HEK293 (cell line): Measurements from ENCODE around the gene HES1.
A peak's percentile ranks its signal among the peaks of the same experiment; 100 is the strongest.

Source experiments
- GLIS2 ChIP-seq: fragments of 450-650 bp; formaldehyde crosslinking; IDR thresholded peaks from 2 replicates; pipeline ENCODE4 v1.5.1; 2016; ENCODE audit warnings: missing biosample characterization, missing genetic modification characterization
- HOXC10 ChIP-seq: sonication (generic); formaldehyde crosslinking; IDR thresholded peaks from 2 replicates; pipeline ENCODE4 v1.8.1; 2023; ENCODE audit warnings: mild to moderate bottlenecking, missing genetic modification reagents
- IKZF3 ChIP-seq: fragments of 450-650 bp; IDR thresholded peaks from 2 replicates; pipeline ENCODE4 v1.5.0; 2018; ENCODE audit warnings: missing biosample characterization, mild to moderate bottlenecking, missing genetic modification characterization, moderate library complexity
- RBAK ChIP-seq: fragments of 450-650 bp; formaldehyde crosslinking; IDR thresholded peaks from 2 replicates; pipeline ENCODE4 v1.5.1; 2016; ENCODE audit warnings: missing biosample characterization, missing genetic modification characterization
- SCRT1 ChIP-seq: fragments of 450-650 bp; formaldehyde crosslinking; IDR thresholded peaks from 2 replicates; pipeline ENCODE4 v1.5.1; 2016; ENCODE audit warnings: missing biosample characterization, missing genetic modification characterization, borderline replicate concordance
- SP3 ChIP-seq: fragments of 450-650 bp; formaldehyde crosslinking; IDR thresholded peaks from 2 replicates; pipeline ENCODE4 v1.5.1; 2016; ENCODE audit warnings: missing biosample characterization, missing genetic modification characterization
- ZBTB17 ChIP-seq: fragments of 450-650 bp; formaldehyde crosslinking; IDR thresholded peaks from 2 replicates; pipeline ENCODE4 v1.5.1; 2016; ENCODE audit warnings: missing biosample characterization, missing genetic modification characterization
- ZBTB8A ChIP-seq: fragments of 450-650 bp; formaldehyde crosslinking; IDR thresholded peaks from 2 replicates; pipeline ENCODE4 v1.5.1; 2016; ENCODE audit warnings: missing biosample characterization, missing genetic modification characterization
- ZFP69B ChIP-seq: fragments of 450-650 bp; formaldehyde crosslinking; IDR thresholded peaks from 2 replicates; pipeline ENCODE4 v1.5.1; 2016; ENCODE audit warnings: missing biosample characterization, missing genetic modification characterization
- ZNF112 ChIP-seq: fragments of 450-650 bp; formaldehyde crosslinking; IDR thresholded peaks from 2 replicates; pipeline ENCODE4 v1.5.0; 2017; ENCODE audit warnings: missing biosample characterization, missing genetic modification characterization
- ZNF132 ChIP-seq: fragments of 450-650 bp; formaldehyde crosslinking; IDR thresholded peaks from 2 replicates; pipeline ENCODE4 v1.5.1; 2017; ENCODE audit warnings: missing biosample characterization, missing genetic modification characterization, borderline replicate concordance
- ZNF169 ChIP-seq: fragments of 450-650 bp; formaldehyde crosslinking; IDR thresholded peaks from 2 replicates; pipeline ENCODE4 v1.5.1; 2016; ENCODE audit warnings: missing biosample characterization, missing genetic modification characterization
- ZNF2 ChIP-seq: fragments of 450-650 bp; formaldehyde crosslinking; IDR thresholded peaks from 2 replicates; pipeline ENCODE4 v1.5.1; 2016; ENCODE audit warnings: missing biosample characterization, missing genetic modification characterization
- ZNF211 ChIP-seq: fragments of 450-650 bp; formaldehyde crosslinking; IDR thresholded peaks from 2 replicates; pipeline ENCODE4 v1.5.1; 2016; ENCODE audit warnings: low read depth, missing biosample characterization, missing genetic modification characterization
- ZNF24 ChIP-seq: fragments of 450-650 bp; formaldehyde crosslinking; IDR thresholded peaks from 2 replicates; pipeline ENCODE4 v1.5.1; 2016; ENCODE audit warnings: missing biosample characterization, missing genetic modification characterization
- ZNF423 ChIP-seq: fragments of 450-650 bp; formaldehyde crosslinking; IDR thresholded peaks from 2 replicates; pipeline ENCODE4 v1.5.1; 2016; ENCODE audit warnings: missing biosample characterization, missing genetic modification characterization
- ZNF501 ChIP-seq: fragments of 450-650 bp; formaldehyde crosslinking; IDR thresholded peaks from 2 replicates; pipeline ENCODE4 v1.5.1; 2016; ENCODE audit warnings: missing biosample characterization, missing genetic modification characterization
- ZNF548 ChIP-seq: fragments of 450-650 bp; formaldehyde crosslinking; IDR thresholded peaks from 2 replicates; pipeline ENCODE4 v1.5.1; 2016; ENCODE audit warnings: missing biosample characterization, missing genetic modification characterization
- ZNF571 ChIP-seq: fragments of 450-650 bp; formaldehyde crosslinking; IDR thresholded peaks from 2 replicates; pipeline ENCODE4 v1.5.0; 2017; ENCODE audit warnings: missing biosample characterization, missing genetic modification characterization
- ZNF596 ChIP-seq: fragments of 450-650 bp; IDR thresholded peaks from 2 replicates; pipeline ENCODE4 v1.5.0; 2018; ENCODE audit warnings: missing biosample characterization, mild to moderate bottlenecking, missing genetic modification characterization, moderate library complexity
- ZNF654 ChIP-seq: fragments of 450-650 bp; formaldehyde crosslinking; IDR thresholded peaks from 2 replicates; pipeline ENCODE4 v1.5.1; 2016; ENCODE audit warnings: low read depth, missing biosample characterization, missing genetic modification characterization
- ZNF664 ChIP-seq: fragments of 450-650 bp; formaldehyde crosslinking; IDR thresholded peaks from 2 replicates; pipeline ENCODE4 v1.5.1; 2016; ENCODE audit warnings: missing biosample characterization, missing genetic modification characterization
- ZNF747 ChIP-seq: fragments of 450-650 bp; formaldehyde crosslinking; IDR thresholded peaks from 2 replicates; pipeline ENCODE4 v1.5.1; 2016; ENCODE audit warnings: missing biosample characterization, missing genetic modification characterization
- ZNF792 ChIP-seq: fragments of 450-650 bp; formaldehyde crosslinking; IDR thresholded peaks from 2 replicates; pipeline ENCODE4 v1.5.1; 2016; ENCODE audit warnings: missing biosample characterization, missing genetic modification characterization
- TF ChIP-seq, protein P1 (sequence below): fragments of 450-650 bp; formaldehyde crosslinking; IDR thresholded peaks from 2 replicates; pipeline ENCODE4 v1.5.1; 2016; ENCODE audit warnings: missing biosample characterization, missing genetic modification characterization
- TF ChIP-seq, protein P2 (sequence below): fragments of 450-650 bp; formaldehyde crosslinking; IDR thresholded peaks from 2 replicates; pipeline ENCODE4 v1.5.1; 2016; ENCODE audit warnings: missing biosample characterization, missing genetic modification characterization
- TF ChIP-seq, protein P3 (sequence below): fragments of 450-650 bp; formaldehyde crosslinking; IDR thresholded peaks from 2 replicates; pipeline ENCODE4 v1.5.1; 2016; ENCODE audit warnings: missing biosample characterization, missing genetic modification characterization
- TF ChIP-seq, protein P4 (sequence below): fragments of 450-650 bp; formaldehyde crosslinking; IDR thresholded peaks from 2 replicates; pipeline ENCODE4 v1.5.1; 2016; ENCODE audit warnings: missing biosample characterization, missing genetic modification characterization

Gene HES1

DNA sequence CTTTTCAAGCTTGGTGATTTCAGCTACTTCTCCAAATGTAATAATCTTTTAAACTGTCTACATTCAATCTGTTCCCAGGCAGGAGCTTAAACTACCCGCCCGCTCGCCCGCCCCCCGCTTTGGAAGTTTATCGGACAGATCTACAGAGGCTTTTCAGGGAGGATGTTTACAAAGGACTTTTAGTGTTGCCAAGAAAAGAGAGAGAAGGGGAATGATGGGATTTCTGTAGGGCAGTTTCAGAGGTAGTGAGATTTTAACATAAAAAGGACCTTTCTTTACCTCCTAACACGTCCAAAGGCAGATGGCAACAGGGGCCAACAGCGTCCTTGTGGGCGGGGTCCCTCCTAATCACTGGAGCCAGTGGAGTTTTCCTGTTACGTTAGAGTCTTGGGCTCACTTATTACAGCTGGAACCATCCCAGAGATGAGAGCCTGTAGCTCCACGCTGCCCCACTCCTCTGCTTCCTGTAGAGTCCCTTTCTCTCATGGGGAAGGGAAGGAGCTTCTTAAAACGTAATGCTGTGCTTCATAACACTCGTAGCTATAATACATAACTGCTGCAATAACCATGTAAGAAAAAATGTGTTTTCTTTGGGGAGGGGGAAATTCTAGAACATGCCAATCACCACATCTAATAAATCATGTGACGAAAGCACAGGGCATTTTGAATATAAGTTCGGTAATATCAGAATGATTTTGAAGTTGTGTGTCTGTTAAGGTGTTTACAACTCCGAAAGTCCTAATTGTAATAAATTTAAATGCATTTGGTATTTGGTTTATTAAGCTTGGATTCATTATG lies 30.9 kb downstream of the HES1 start (continued):
- TF ChIP-seq, protein P1, sequence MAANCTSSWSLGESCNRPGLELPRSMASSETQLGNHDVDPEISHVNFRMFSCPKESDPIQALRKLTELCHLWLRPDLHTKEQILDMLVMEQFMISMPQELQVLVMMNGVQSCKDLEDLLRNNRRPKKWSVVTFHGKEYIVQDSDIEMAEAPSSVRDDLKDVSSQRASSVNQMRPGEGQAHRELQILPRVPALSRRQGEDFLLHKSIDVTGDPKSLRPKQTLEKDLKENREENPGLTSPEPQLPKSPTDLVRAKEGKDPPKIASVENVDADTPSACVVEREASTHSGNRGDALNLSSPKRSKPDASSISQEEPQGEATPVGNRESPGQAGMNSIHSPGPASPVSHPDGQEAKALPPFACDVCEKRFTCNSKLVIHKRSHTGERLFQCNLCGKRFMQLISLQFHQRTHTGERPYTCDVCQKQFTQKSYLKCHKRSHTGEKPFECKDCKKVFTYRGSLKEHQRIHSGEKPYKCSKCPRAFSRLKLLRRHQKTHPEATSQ (tag by site-specific recombination): no peak
- no peak for TF ChIP-seq ZNF664 (tag by site-specific recombination)
- TF ChIP-seq GLIS2 (tag by site-specific recombination): no peak; the same call in none of the 2 replicates
- TF ChIP-seq ZNF548 (tag by site-specific recombination): no peak
- TF ChIP-seq ZNF2 (tag by site-specific recombination): 0 out of 2 replicates have a peak, but pooled peaks have one; percentile 16
- TF ChIP-seq ZNF747 (tag by site-specific recombination): no peak
- peak; percentile 76 for TF ChIP-seq IKZF3 (tag by site-specific recombination)
- TF ChIP-seq, protein P2, sequence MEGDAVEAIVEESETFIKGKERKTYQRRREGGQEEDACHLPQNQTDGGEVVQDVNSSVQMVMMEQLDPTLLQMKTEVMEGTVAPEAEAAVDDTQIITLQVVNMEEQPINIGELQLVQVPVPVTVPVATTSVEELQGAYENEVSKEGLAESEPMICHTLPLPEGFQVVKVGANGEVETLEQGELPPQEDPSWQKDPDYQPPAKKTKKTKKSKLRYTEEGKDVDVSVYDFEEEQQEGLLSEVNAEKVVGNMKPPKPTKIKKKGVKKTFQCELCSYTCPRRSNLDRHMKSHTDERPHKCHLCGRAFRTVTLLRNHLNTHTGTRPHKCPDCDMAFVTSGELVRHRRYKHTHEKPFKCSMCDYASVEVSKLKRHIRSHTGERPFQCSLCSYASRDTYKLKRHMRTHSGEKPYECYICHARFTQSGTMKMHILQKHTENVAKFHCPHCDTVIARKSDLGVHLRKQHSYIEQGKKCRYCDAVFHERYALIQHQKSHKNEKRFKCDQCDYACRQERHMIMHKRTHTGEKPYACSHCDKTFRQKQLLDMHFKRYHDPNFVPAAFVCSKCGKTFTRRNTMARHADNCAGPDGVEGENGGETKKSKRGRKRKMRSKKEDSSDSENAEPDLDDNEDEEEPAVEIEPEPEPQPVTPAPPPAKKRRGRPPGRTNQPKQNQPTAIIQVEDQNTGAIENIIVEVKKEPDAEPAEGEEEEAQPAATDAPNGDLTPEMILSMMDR: no peak
- TF ChIP-seq, protein P3, sequence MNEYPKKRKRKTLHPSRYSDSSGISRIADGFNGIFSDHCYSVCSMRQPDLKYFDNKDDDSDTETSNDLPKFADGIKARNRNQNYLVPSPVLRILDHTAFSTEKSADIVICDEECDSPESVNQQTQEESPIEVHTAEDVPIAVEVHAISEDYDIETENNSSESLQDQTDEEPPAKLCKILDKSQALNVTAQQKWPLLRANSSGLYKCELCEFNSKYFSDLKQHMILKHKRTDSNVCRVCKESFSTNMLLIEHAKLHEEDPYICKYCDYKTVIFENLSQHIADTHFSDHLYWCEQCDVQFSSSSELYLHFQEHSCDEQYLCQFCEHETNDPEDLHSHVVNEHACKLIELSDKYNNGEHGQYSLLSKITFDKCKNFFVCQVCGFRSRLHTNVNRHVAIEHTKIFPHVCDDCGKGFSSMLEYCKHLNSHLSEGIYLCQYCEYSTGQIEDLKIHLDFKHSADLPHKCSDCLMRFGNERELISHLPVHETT: no peak
- TF ChIP-seq ZFP69B: peak; percentile 42
- no peak for TF ChIP-seq ZNF169 (tag by site-specific recombination)
- TF ChIP-seq ZNF132 (tag by site-specific recombination): no peak
- peak; percentile 61; the same call in 1 of the 2 replicates for TF ChIP-seq SCRT1 (tag by site-specific recombination)
- TF ChIP-seq ZNF571 (tag by site-specific recombination): no peak
- TF ChIP-seq, protein P4, sequence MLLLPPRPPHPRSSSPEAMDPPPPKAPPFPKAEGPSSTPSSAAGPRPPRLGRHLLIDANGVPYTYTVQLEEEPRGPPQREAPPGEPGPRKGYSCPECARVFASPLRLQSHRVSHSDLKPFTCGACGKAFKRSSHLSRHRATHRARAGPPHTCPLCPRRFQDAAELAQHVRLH: no peak
- TF ChIP-seq SP3: peak; percentile 8; the same call in 1 of the 2 replicates
- no peak for TF ChIP-seq ZNF211 (tag by site-specific recombination)
- TF ChIP-seq ZNF24 (tag by site-specific recombination): no peak
- TF ChIP-seq ZBTB8A (tag by site-specific recombination): no peak
- TF ChIP-seq ZNF112 (tag by site-specific recombination): no peak
- 0 out of 2 replicates have a peak, but pooled peaks have one; percentile 15 for TF ChIP-seq ZBTB17 (tag by site-specific recombination)
- TF ChIP-seq ZNF423 (tag by site-specific recombination): no peak
- no peak for TF ChIP-seq ZNF792 (tag by site-specific recombination)
- TF ChIP-seq ZNF654 (tag by site-specific recombination): no peak
- TF ChIP-seq ZNF596 (tag by site-specific recombination): no peak
- no peak for TF ChIP-seq RBAK (tag by site-specific recombination)
- no peak for TF ChIP-seq HOXC10 (CRISPR knock-in tag)
- TF ChIP-seq ZNF501: no peak; the same call in 1 of the 2 replicates
- TF ChIP-seq, all 188 proteins: peak for 25
